GM20431 (cell line): ENCODE data around the gene ASMTL.
"Not testable (repeated sequence)": the region's sequence is repeated elsewhere in the genome, so short reads cannot be mapped to it uniquely, and the experiment has no call there.

Experiments
- in situ Hi-C: fragments of 300-500 bp; cut with MseI, MboI; formaldehyde crosslinking; loops from one replicate; pipeline ENCODE4 v1.15.0; 2020; ENCODE audit warnings: low sequenced_read_pairs; ENCODE audit not compliant: unreplicated experiment

ASMTL gene

GRCh38 chrX:1392376-1393068 is 60.2 kb downstream of the ASMTL start:
- in situ Hi-C loops = no loop called here

DNA sequence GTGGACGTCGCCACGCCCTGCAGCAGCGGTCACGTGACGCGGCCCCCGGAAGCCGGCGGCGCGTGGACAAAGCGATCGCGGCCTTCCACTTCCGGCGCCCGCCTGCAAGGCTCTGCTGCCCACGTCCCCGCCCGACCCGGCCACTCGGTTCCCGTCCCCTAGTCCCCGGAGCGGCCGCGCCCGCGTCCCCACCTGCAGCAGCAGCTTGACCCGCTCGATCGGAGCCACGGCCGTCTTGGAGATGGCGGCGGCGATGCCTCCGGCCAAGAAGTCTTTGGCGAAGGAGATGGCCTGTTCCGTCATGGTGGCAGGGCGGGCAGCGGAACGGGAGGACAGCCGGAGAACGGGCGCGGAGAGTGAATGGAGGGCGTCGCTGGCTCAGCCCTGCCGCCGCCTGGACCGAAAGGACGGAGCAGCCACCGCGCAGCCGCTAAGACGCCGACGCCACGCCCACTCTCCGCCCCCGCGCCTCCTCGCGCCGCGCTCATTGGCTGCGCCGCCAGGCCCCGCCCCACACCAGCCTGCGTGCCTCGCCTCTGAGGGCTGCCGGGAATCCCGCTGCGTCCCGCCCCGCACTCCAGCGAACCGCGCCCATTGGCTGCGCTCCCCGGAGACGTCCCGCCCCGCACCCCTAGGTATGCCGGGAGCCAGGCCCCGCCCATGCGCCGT is 60.9 kb downstream of the ASMTL start, which contains the start of gene SLC25A6:
Gene SLC25A6, minus strand, starts transcription at position 407 of the 669 bp plus-strand sequence. Its CDS starts 104 bp downstream, at position 303.
- in situ Hi-C loops = no loop called here

- in situ Hi-C loops = no loop called here
Observed at GRCh38 chrX:1391370-1391706, 61.4 kb downstream of the ASMTL start.

GRCh38 chrX:1390621-1391369 is 61.9 kb downstream of the ASMTL start:
- in situ Hi-C loops = no loop called here

DNA sequence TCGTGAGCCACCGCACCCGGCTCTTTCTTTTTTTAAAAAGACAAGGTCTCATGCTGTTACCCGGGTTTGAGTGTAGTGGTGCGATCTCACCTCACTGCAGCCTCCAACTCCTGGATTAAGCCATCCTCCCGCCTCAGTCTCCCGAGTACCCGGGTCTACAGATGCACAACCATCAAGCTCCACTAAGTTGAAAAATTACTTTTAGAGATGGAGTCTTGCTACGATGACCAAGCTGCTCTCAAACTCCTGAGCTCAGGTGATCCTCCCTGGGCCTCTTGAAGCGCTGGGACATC is 62.8 kb downstream of the ASMTL start:
- in situ Hi-C loops = no loop called here

GRCh38 chrX:1389181-1389992 is 63.3 kb downstream of the ASMTL start:
- in situ Hi-C loops = no loop called here

DNA sequence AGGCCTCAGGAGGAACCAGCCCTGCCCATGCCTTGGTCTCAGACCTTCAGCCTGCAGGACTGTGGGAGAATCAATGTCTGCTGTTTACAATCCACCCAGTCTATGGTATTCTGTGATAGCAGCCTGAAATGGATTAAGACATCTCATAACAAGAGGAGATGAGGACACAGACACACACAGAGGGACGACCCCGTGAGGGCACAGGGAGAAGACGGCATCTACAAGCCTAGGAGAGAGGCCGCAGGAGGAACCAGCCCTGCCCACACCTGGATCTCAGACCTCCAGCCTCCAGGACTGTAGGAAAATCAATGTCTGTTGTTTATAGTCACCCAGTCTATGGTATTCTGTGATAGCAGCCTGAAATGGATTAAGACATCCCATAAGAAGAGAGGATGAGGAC is 64.1 kb downstream of the ASMTL start:
- in situ Hi-C loops = no loop called here

DNA sequence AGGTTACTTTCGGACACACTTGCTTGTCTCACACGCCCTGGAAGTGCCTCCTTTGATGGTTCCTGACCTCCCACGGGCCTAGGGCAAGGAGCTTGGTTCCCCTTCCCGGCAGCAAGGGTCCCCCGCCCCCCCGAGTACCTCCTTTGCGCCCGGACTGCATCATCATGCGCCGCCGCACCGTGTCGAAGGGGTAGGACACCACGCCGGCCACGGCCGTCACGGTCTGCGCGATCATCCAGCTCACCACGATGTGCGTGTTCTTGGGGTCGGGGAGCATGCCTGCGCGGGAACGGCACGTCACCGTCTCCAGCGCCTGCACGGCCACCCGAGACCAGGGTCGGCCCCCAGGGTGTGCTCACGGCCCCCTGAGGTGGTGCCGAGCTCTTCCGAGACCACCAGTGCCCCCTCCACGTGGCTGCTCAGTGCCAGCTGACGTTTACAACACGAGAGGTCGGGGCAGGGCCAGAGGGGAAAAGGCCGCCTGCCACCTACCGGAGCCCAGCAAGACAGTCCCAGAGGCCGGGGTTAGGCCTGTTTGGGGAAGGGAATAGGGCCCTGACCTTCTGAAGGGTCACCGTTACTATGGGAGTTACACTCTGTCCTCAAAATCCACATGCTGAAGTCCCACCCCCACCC is 65.5 kb downstream of the ASMTL start:
- in situ Hi-C loops = no loop called here

- in situ Hi-C loops = no loop called here
Observed at GRCh38 chrX:1386338-1387127, 66.2 kb downstream of the ASMTL start.

DNA sequence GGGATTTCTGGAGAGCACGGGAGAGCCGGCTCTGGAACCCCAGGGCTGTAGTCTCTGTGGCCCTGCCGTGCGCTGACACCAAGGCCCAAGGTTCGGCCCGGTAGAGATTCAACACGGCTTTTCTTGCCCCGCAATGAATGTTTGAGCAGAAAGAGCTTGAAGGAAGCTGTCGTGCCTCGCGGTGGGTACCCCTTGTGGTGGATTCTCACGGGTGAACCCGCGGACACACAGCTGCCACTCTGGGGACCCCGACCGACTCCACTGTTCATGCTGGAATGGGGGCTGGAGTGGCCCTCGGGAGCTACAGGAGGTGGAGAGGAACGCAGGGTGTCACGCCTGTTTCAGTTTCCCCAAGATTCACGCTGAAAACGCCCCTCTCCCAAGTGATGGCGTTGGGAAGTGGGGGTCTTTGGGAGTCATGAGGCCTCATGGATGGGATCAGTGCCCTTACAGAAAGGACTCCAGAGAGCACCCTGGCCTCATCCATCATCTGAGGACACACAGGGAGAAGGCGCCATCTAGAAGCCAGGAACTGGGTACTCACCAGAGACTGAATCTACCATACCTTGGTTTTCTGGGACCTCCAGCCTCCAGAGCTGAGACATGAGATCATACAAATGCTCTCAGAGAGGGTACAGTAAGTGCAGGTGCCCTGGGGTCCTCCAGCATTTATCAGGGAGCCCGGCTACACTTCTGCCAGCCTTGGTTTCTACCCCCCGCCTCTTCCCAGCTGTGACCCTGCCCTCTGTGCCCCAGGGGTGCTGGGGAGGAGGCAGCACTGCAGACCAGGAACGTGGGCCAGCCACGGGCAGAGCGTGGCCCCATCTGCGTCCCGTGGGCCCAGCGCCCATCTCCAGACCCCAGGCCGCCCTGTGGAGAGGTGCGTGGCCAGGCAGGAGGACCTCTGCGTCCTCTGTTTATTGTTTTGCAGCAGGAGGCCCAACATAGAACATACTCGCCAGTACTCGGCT is 67.2 kb downstream of the ASMTL start:
- in situ Hi-C loops = no loop called here

- in situ Hi-C loops = no loop called here
Observed at GRCh38 chrX:1384658-1385252, 68.0 kb downstream of the ASMTL start.

DNA sequence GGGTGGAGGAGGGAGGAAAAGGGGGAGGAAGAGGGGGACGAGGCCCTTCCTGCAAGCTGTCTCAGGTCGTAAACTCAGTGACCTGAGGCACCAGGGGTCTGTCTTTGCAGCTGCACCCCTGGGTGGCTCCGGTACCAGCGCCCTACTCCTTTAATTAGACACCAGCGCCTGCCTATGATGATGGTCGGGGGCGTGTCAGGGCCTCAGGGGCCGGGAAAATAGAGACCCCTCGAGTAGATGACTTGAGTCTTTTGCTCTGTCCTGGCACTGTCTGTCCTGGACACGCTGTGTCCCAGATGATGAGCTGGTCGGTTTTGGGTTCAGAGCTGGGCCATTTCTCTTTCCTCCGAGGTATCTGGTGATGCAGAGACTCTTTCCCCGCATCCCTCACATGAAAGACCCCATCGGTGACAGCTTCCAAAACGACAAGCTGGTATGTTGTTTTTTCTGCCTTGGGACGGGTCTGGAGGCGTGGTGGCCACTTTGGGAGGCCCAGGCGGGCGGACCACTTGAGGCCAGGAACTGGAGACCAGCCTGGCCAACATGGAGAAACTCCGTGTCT is 72.0 kb downstream of the ASMTL start:
- in situ Hi-C loops = no loop called here

DNA sequence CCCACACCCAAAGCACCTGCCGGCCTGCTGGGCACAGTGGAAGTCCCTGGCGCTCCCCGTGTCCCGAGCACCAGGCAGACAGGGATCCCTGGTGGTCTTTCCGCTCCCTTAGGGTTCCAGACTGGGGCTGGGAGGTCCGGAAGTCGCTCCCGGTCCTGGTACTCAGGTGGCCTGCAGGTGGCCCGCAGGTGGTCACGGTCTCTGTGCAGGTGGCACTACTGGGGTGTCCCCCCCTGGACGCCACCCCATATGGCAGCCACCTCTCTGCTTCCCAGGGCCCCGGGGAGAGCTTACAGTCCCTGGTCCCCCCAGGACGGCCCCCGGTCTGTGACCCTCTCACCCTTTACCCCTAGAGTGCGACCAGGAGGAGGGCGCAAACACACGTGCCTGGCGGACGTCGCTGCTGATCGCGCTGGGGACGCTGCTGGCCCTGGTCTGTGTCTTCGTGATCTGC is 74.4 kb downstream of the ASMTL start:
- in situ Hi-C loops = no loop called here

- in situ Hi-C loops = no loop called here
Observed at GRCh38 chrX:1368385-1368698, 84.4 kb downstream of the ASMTL start.

GRCh38 chrX:1366363-1366762 is 86.3 kb downstream of the ASMTL start:
- in situ Hi-C loops = not testable (repeated sequence)

- in situ Hi-C loops = no loop called here
Observed at GRCh38 chrX:1361910-1362309, 90.8 kb downstream of the ASMTL start.

DNA sequence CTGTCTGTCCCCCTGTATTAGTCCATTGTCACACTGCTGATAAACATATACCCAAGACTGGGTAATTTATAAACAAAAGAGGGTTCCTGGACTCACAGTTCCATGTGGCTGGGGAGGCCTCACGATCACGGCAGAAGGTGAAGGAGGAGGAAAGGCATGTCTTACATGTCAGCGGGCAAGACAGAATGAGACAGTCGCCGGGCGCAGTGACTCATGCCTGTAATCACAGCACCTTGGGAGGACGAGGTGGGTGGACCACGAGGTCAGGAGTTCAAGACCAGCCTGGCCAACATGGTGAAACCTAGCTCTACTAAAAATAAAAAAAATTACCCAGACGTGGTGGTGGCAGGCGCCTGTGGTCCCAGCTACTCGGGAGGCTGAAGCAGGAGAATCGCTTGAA is 91.4 kb downstream of the ASMTL start:
- in situ Hi-C loops = no loop called here

GRCh38 chrX:1360171-1360570 is 92.5 kb downstream of the ASMTL start:
- in situ Hi-C loops = no loop called here
